HG02571 (cell line): ENCODE measurements around the gene NEXN.
"Not testable (repeated sequence)": the region's sequence is repeated elsewhere in the genome, so short reads cannot be mapped to it uniquely, and the experiment has no call there.

Experiments
- ATAC-seq: cut with Tn5 transposase; IDR thresholded peaks from one replicate; pipeline ENCODE4 v1.9.1; 2021; ENCODE audit warnings: mild to moderate bottlenecking, moderate library complexity; ENCODE audit not compliant: unreplicated experiment

Gene NEXN

DNA sequence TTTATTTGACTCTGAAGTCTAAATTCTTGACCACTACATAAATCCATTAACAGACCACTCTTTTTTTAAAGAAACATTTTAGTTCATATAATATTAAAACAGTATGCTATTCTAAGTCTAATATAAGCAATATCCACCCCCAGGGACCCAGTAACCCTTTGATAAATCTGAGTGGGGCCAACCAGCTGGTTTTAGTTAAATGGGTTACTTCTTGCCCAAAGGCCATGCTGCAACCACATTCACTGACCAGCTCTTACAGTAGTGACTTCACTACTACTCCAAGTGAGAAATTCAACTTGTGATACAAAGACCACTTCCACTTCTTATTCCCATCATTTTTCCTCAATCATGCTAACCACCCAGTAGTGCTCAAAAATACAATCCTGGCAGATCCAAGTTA lies 70.0 kb downstream of the NEXN start:
- no peak for ATAC-seq

DNA sequence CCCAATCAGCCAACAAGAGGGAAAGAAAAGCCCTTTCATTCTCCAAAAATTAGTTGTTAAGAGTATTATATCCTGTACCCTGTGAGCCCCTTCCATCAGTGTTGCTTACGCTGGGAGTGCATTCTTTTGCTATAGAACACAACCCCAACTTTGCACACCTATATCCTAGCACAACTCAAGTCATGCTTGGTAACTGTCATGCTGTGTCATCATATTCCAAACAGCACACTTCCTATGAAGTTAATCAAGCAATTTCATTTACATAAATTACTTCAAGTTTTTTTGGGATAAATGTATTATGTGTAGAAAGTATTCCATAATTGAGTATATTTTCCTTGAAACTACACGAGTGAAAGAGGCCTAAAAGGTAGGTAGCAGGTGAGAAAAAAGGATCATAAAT lies 70.4 kb downstream of the NEXN start:
- ATAC-seq: no peak

DNA sequence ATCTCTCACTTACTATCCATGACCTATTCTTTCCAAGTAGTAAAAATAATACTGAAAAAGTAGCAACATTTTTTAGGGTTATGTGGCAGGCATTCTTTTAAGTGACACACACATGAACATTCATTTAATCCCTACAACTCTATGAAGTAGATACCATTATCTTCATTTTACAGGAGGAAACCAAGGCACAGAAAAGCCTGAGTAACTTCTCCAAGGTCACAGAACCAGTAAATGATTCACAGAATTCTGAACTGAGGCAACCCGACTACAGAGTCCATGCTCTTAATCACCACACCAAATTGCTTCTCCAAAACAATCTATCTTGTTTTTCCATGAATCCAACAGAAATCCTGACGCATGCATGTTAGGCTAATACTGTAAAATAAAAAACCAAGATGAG lies 73.0 kb downstream of the NEXN start:
- no peak for ATAC-seq

GRCh38 chr1:77966291-77966690 lies 77.9 kb downstream of the NEXN start:
- ATAC-seq: no peak

DNA sequence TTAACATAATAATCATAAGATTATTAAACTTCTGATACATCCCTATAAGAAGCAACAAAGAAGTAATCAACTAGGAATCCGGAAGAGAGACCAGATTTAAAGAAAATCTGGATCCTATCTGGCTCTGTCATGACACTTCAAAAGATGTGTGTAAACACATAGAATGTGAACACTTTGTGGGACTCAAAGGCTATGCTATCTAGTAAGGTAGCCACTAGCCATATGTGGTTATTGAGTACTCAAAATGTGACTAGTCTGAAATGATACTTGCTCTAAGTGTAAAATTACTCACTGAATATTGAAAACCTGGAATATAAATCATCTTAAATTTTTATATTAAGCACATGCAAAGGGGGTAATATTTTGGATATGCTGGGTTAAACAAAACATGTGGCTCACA lies 81.8 kb downstream of the NEXN start:
- ATAC-seq: no peak

- ATAC-seq: no peak
These were observed 83.7 kb downstream of the NEXN start for GRCh38 chr1:77972080-77972479.

GRCh38 chr1:77975386-77975785 lies 87.0 kb downstream of the NEXN start:
- ATAC-seq: no peak

GRCh38 chr1:77975907-77976306 lies 87.5 kb downstream of the NEXN start:
- no peak for ATAC-seq

DNA sequence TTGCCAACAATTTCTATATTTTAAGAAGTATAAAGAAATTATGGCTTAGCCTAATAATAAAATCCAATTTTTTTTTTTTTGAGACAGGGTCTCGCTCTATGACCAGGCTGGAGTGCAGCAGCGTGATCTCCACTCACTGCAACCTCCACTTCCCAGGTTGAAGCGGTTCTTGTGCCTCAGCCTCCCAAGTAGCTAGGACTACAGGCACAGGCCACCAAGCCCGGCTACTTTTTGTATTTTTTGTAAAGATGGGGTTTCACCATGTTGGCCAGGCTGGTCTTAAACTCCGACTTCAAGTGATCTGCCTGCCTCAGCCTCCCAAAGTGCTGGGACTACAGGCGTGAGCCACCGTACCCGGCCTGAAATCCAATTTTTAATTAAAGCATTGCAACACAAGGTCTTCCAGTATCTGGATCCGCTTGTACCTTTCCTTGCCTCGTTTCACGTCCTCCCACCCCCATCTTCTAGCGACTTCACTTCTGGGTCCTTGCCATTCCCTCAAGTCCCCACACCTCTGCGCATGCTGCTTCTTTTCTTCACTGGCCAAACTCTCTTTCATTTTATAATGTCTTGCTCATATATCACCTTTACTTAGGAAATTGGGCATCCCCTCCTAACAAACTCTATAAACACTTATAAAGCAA lies 88.1 kb downstream of the NEXN start:
- no peak for ATAC-seq

GRCh38 chr1:77977989-77978292 lies 89.5 kb downstream of the NEXN start:
- ATAC-seq: no peak

- ATAC-seq: peak; percentile 64
These were observed 90.0 kb downstream of the NEXN start for GRCh38 chr1:77978293-77978968.

- ATAC-seq: peak; percentile 76
These were observed 90.8 kb downstream of the NEXN start, which contains the start of gene FUBP1 for GRCh38 chr1:77978969-77979876. FUBP1 (minus strand) TSS chr1:77979072; CDS start chr1:77979004, 68 bp downstream.

GRCh38 chr1:77983352-77983996 lies 95.0 kb downstream of the NEXN start:
- not testable (repeated sequence) for ATAC-seq

GRCh38 chr1:77983997-77984355 lies 95.6 kb downstream of the NEXN start:
- ATAC-seq: no peak

GRCh38 chr1:77984629-77985028 lies 96.2 kb downstream of the NEXN start:
- ATAC-seq: no peak

DNA sequence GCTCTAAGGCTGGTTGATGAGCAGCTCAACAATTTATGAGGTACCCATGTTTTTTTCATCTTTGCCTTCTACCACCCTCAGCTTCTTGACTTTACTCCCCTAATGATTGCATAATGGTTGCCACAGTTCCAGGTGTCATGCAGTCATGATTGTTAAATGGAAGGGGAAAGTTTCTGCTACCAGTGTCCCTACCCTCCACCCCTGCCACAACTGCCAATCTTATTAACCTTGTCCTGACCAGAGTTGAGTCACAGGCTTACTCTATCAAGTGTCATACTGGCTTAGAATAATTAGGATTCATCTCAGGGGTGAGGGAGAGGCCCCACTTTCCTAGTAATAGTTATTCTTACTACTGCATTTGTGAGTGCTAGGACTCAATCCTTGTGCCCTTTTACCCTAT lies 98.4 kb downstream of the NEXN start:
- no peak for ATAC-seq

DNA sequence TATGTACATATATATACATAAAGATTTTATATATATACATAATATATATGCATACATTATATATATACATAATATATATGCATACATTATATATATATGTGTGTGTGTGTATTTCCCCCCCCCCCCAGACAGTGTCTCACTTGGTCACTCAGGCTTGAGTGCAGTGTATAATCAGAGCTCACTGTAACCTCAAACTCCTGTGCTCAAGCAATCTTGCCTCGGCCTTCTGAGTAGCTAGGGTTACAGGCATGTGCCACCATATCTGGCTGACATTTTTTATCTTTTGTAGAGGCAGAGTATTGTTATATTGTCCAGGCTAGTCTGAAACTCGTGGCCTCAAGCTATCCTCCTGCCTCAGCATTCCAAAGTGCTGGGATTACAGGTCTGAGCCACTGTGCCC lies 99.5 kb downstream of the NEXN start:
- no peak for ATAC-seq

- no peak for ATAC-seq
These were observed 101.3 kb downstream of the NEXN start for GRCh38 chr1:77989744-77990143.

DNA sequence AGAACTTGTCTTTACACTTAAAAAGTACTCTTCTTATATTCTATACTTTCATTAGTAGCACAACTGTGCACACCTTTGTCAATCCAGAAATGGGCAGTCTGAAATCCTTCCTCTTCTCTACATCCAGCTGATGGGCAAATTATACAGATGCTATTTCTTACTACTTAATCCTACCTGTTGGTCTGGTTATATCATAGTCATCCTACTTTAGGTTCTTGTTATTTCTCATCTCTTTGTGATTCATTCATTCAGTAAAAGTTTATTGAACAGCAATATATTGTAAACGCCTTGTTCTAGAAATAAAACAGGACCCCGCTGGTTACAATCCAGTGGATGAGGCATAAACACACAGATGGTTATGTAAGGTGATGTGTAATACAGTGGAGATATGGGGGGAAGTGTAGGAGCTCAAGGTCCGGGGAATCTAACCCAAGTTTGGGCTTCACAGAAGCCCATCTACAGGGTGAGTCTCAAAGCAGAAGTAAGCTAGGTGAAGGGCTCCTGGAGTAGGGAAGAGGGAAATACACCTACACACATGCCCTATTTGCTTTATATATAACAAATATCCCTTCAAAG lies 102.3 kb downstream of the NEXN start:
- ATAC-seq: no peak

DNA sequence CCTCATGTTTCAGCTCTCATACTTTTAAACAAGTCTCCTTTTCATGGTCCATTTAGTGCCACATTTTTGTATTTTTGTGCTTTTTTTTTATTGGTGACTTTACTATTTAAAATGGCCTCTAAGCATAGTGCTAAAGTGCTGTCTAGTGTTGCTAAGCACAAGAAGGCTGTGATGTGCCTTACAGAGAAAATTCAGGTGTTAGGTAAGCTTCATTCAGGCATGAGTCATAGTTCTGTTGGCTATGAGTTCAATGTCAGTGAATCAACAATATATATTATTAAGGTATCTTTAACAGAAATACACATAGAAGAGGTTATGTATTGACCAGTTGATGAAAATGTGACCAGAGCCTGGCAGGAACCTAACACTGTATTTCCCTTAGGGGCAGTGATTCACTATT lies 103.2 kb downstream of the NEXN start:
- no peak for ATAC-seq
